K562 (cell line): ENCODE measurements around the gene GRK3. TPM values are rescaled to one million over a fixed set of nuclear protein-coding genes. Genes with fewer than 3 reads are reported as not detected.

ENCODE experiments used
- CBX1 ChIP-seq: sonication (generic); IDR thresholded peaks from 2 replicates; pipeline ENCODE4 v1.6.1; 2016; ENCODE audit warnings: antibody characterized with exemption, low read depth, mild to moderate bottlenecking
- CCNT2 ChIP-seq: IDR thresholded peaks from 2 replicates; pipeline ENCODE4 v1.6.1; 2011; ENCODE audit warnings: borderline replicate concordance, low read depth, mild to moderate bottlenecking, moderate library complexity, mixed read lengths, low read length; ENCODE audit not compliant: insufficient read length; ENCODE audit errors: extremely low read depth
- CHD1 ChIP-seq: fragments of 200-600 bp; sonication (generic); IDR thresholded peaks from one replicate; pipeline ENCODE4 v1.6.1; 2012; ENCODE audit warnings: mild to moderate bottlenecking, moderate library complexity, low read length, inconsistent platforms
- CTBP1 ChIP-seq: fragments of 450-650 bp; IDR thresholded peaks from 2 replicates; pipeline ENCODE4 v1.6.1; 2016; ENCODE audit warnings: borderline replicate concordance
- DDX20 ChIP-seq: fragments of 450-650 bp; IDR thresholded peaks from 2 replicates; pipeline ENCODE4 v1.6.1; 2016; ENCODE audit warnings: missing genetic modification characterization, low read depth, mild to moderate bottlenecking, missing compliant biosample characterization, moderate library complexity
- EGR1 ChIP-seq: fragments of 450-650 bp; conservative IDR thresholded peaks from 2 replicates; pipeline ENCODE4 v1.6.1; 2017; ENCODE audit warnings: mild to moderate bottlenecking
- EP400 ChIP-seq: fragments of 450-650 bp; IDR thresholded peaks from 2 replicates; pipeline ENCODE4 v1.6.1; 2017; ENCODE audit warnings: antibody characterized with exemption, mild to moderate bottlenecking, moderate library complexity
- HMG20A ChIP-seq: fragments of 450-650 bp; formaldehyde crosslinking; conservative IDR thresholded peaks from 2 replicates; pipeline ENCODE4 v1.4.0; 2020; ENCODE audit warnings: mild to moderate bottlenecking, mixed read lengths
- KLF1 ChIP-seq: fragments of 450-650 bp; IDR thresholded peaks from 2 replicates; pipeline ENCODE4 v1.6.1; 2016; ENCODE audit warnings: missing genetic modification characterization, missing compliant biosample characterization
- MED1 ChIP-seq: sonication (generic); formaldehyde crosslinking; IDR thresholded peaks from 2 replicates; pipeline ENCODE4 v1.8.1; 2023; ENCODE audit warnings: missing genetic modification reagents, borderline replicate concordance
- PCBP1 ChIP-seq: fragments of 200-400 bp; formaldehyde crosslinking; IDR thresholded peaks from 2 replicates; pipeline ENCODE4 v1.6.1; 2018; ENCODE audit warnings: mild to moderate bottlenecking, low read depth, low read length; ENCODE audit not compliant: poor library complexity, severe bottlenecking
- POLR2A ChIP-seq: fragments of 450-650 bp; conservative IDR thresholded peaks from 2 replicates; pipeline ENCODE4 v1.6.1; 2016
- PURB ChIP-seq: sonication (generic); formaldehyde crosslinking; IDR thresholded peaks from 2 replicates; pipeline ENCODE4 v1.9.0; 2021; ENCODE audit warnings: low read depth, mild to moderate bottlenecking, missing genetic modification reagents
- RBBP5 ChIP-seq: fragments of 200-600 bp; sonication (generic); IDR thresholded peaks from 2 replicates; pipeline ENCODE4 v1.6.1; 2012; ENCODE audit warnings: borderline replicate concordance, mild to moderate bottlenecking, low read length, control low read depth, inconsistent platforms; ENCODE audit not compliant: insufficient read depth, poor library complexity, severe bottlenecking
- RBFOX2 ChIP-seq: fragments of 200-400 bp; formaldehyde crosslinking; IDR thresholded peaks from 2 replicates; pipeline ENCODE4 v1.6.1; 2017; ENCODE audit warnings: low read depth, mild to moderate bottlenecking, low read length, moderate library complexity
- SIN3A ChIP-seq, 2 experiments: fragments of 150-350 bp in 1 of 2; IDR thresholded peaks; 2 replicates each; pipeline ENCODE4 v1.6.1; 2011 to 2016; ENCODE audit warnings: borderline replicate concordance in 2 of 2, low read depth in 2 of 2, low read length in 2 of 2, mild to moderate bottlenecking in 2 of 2, moderate library complexity in 2 of 2; ENCODE audit not compliant: control insufficient read depth in 1 of 2
- TBP ChIP-seq: optimal IDR thresholded peaks from 2 replicates; pipeline ENCODE3; 2011; ENCODE audit warnings: low read depth, low read length, improper control_type of control experiment
- TCF7 ChIP-seq: sonication (generic); IDR thresholded peaks from 2 replicates; pipeline ENCODE4 v1.6.1; 2016; ENCODE audit warnings: antibody characterized with exemption, borderline replicate concordance
- TEAD1 ChIP-seq, 2 experiments: fragments of 450-650 bp in 1 of 2; sonication (generic) in 1 of 2; formaldehyde crosslinking; IDR thresholded peaks; 2 replicates each; pipeline versions ENCODE4 v1.4.0 to v1.8.0; 2020 to 2022; ENCODE audit warnings: mild to moderate bottlenecking in 2 of 2, missing genetic modification reagents in 1 of 2
- YY1 ChIP-seq, 3 experiments: IDR thresholded peaks; 2 replicates each; pipeline ENCODE4 v1.6.1; 2011; ENCODE audit warnings: low read length in 2 of 3, mild to moderate bottlenecking in 2 of 3, moderate library complexity in 2 of 3, borderline replicate concordance in 1 of 3, control low read depth in 1 of 3, low read depth in 1 of 3; ENCODE audit not compliant: insufficient read depth in 3 of 3, insufficient replicate concordance in 2 of 3, control insufficient read depth in 1 of 3, insufficient read length in 1 of 3; ENCODE audit errors: extremely low read depth in 1 of 3
- ZFX ChIP-seq: sonication (generic); formaldehyde crosslinking; IDR thresholded peaks from 2 replicates; pipeline ENCODE4 v1.8.0; 2022; ENCODE audit warnings: mild to moderate bottlenecking, missing genetic modification reagents, moderate library complexity
- ZNF561 ChIP-seq: fragments of 450-650 bp; formaldehyde crosslinking; conservative IDR thresholded peaks from 2 replicates; pipeline ENCODE4 v1.4.0; 2020; ENCODE audit warnings: mild to moderate bottlenecking, moderate library complexity
- ZNF57 ChIP-seq: fragments of 450-650 bp; formaldehyde crosslinking; IDR thresholded peaks from 2 replicates; pipeline ENCODE4 v1.4.0; 2020; ENCODE audit warnings: mild to moderate bottlenecking, moderate library complexity
- ZNF586 ChIP-seq: fragments of 450-650 bp; formaldehyde crosslinking; conservative IDR thresholded peaks from 2 replicates; pipeline ENCODE4 v1.4.0; 2020; ENCODE audit warnings: mild to moderate bottlenecking, moderate library complexity
- polyA plus RNA-seq, 8 experiments: library from polyadenylated mRNA; depleted of rRNA in 4 of 8; stranded (reverse) in 5 of 8; unstranded in 3 of 8; fragments of >200 nt; fragmentation: Nextera tagmentation in 2 of 8; fragmentation: Illumina TruSeq in 1 of 8; extraction: Ambion mirVana in 2 of 8; extraction: Trizol in 1 of 8; gene quantifications; 2 replicates each; pipeline versions ENCODE4 v1.2.1 to v1.2.3, GENCODE V29; 2011 to 2014; ENCODE audit warnings: inconsistent platforms in 1 of 8, missing spikeins in 1 of 8
- total RNA-seq, 7 experiments: library from RNA; depleted of rRNA in 6 of 7; stranded (reverse); fragments of >200 nt in 6 of 7; fragmentation: Illumina TruSeq in 2 of 7; extraction: Trizol in 2 of 7; gene quantifications; 2 replicates each; pipeline versions ENCODE4 v1.2.1 to v1.2.3, GENCODE V29; 2011 to 2021; ENCODE audit warnings: low replicate concordance in 1 of 7
- TF ChIP-seq, protein P1 (sequence below): fragments of 250-450 bp; sonication (Bioruptor Pico); IDR thresholded peaks from 2 replicates; pipeline ENCODE4 v1.5.1; 2021; ENCODE audit warnings: mild to moderate bottlenecking
- TF ChIP-seq, protein P2 (sequence below): fragments of 200-800 bp; sonication (Bioruptor generic); IDR thresholded peaks from 2 replicates; pipeline ENCODE4 v1.6.1; 2017; ENCODE audit warnings: missing genetic modification characterization, missing compliant biosample characterization

The GRK3 gene
- total and polyA plus RNA-seq, 9 of the 15 experiments (the other 6 are each of a cell fraction or from before 2014, with no cell fraction given) = 1.4 to 7.6 (median 3.6) TPM

DNA sequence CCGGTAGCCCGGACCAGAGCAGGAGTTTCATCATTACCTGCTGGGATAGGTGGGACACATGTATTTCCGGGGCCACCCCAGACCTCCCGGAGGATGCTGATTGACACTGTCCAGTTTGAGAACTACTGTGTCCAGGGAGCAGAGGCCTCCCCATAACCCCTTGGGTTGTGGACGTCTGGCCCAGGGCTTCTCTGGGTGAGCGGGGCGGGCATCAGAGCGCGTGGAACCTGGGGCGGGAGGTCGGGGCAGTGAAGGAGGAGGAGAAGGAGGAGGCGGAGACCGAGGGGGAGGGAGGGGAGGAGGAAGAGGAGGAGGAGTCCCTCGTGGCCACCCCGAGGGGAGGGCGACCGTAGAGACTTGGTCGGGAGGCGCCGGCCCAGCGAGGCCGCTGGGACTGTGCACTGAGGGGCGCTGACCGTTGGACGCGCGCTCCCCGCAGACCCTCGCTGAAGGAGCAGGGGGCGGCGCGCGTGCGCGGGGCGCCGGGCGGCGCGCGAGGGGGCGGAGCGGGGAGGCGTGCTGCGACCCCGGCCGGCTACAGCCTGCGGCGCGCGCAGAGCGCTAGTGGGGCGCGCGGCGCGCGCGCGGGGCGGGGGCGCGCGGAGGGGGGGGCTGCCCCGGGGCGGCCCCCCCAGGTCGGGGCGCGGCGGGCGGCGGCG lies at the start of gene GRK3 (continued):
- no peak; the same call in 1 of the 2 replicates for TF ChIP-seq CTBP1
- peak; percentile 52 for TF ChIP-seq EP400
- TF ChIP-seq, protein P1, sequence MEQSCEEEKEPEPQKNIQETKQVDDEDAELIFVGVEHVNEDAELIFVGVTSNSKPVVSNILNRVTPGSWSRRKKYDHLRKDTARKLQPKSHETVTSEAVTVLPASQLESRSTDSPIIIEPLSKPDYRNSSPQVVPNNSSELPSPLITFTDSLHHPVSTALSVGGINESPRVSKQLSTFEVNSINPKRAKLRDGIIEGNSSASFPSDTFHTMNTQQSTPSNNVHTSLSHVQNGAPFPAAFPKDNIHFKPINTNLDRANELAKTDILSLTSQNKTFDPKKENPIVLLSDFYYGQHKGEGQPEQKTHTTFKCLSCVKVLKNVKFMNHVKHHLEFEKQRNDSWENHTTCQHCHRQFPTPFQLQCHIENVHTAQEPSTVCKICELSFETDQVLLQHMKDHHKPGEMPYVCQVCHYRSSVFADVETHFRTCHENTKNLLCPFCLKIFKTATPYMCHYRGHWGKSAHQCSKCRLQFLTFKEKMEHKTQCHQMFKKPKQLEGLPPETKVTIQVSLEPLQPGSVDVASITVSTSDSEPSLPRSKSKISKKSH = no peak
- peak; percentile 40; the same call in 1 of the 2 replicates for TF ChIP-seq EGR1
- TF ChIP-seq ZNF561 (CRISPR knock-in tag) = no peak
- TF ChIP-seq CBX1 = 0 out of 2 replicates have a peak, but pooled peaks have one; percentile 11
- peak; percentile 13 for TF ChIP-seq PCBP1
- TF ChIP-seq ZFX = peak; percentile 35
- TF ChIP-seq PURB (CRISPR knock-in tag) = no peak
- TF ChIP-seq SIN3A (IDR thresholded peaks at IDR 0.05; ENCODE audit: borderline replicate concordance in 2 of 2, control insufficient read depth in 1 of 2, low read depth in 2 of 2, low read length in 2 of 2) = peak in 1 of 2 experiments; percentile 19; a peak in 1 of 4 replicates
- peak in 1 of 3 experiments; percentile 29 for TF ChIP-seq YY1 (IDR thresholded peaks at IDR 0.05; ENCODE audit: borderline replicate concordance in 1 of 3, control insufficient read depth in 1 of 3, extremely low read depth in 1 of 3, insufficient read depth in 3 of 3, insufficient read length in 1 of 3, insufficient replicate concordance in 2 of 3, low read depth in 1 of 3, low read length in 2 of 3)
- TF ChIP-seq POLR2A = peak; percentile 58; the same call in 1 of the 2 replicates
- no peak for TF ChIP-seq DDX20 (tag)
- no peak for TF ChIP-seq RBBP5
- TF ChIP-seq KLF1 (tag) = no peak
- peak; percentile 73 for TF ChIP-seq RBFOX2
- no peak for TF ChIP-seq ZNF57
- no peak for TF ChIP-seq MED1 (CRISPR knock-in tag)
- TF ChIP-seq CCNT2 = no peak
- peak; percentile 38 for TF ChIP-seq TBP
- no peak for TF ChIP-seq CHD1
- no peak for TF ChIP-seq HMG20A (CRISPR knock-in tag)
- no peak for TF ChIP-seq TCF7
- no peak for TF ChIP-seq TEAD1 (CRISPR knock-in tag; IDR thresholded peaks at IDR 0.05)
- no peak for TF ChIP-seq ZNF586
- TF ChIP-seq, protein P2, sequence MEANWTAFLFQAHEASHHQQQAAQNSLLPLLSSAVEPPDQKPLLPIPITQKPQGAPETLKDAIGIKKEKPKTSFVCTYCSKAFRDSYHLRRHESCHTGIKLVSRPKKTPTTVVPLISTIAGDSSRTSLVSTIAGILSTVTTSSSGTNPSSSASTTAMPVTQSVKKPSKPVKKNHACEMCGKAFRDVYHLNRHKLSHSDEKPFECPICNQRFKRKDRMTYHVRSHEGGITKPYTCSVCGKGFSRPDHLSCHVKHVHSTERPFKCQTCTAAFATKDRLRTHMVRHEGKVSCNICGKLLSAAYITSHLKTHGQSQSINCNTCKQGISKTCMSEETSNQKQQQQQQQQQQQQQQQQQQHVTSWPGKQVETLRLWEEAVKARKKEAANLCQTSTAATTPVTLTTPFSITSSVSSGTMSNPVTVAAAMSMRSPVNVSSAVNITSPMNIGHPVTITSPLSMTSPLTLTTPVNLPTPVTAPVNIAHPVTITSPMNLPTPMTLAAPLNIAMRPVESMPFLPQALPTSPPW = peak; percentile 89
